ENCODE results near the gene FUZ. TPM values are rescaled to one million over a fixed set of nuclear protein-coding genes. Genes with fewer than 3 reads are reported as not detected.

The FUZ gene
- total RNA-seq, 3 donors from 2014 or later (not counting 1 experiment from before 2014, with no cell fraction given), result 17.7 to 33.1 (median 20.6) TPM

DNA sequence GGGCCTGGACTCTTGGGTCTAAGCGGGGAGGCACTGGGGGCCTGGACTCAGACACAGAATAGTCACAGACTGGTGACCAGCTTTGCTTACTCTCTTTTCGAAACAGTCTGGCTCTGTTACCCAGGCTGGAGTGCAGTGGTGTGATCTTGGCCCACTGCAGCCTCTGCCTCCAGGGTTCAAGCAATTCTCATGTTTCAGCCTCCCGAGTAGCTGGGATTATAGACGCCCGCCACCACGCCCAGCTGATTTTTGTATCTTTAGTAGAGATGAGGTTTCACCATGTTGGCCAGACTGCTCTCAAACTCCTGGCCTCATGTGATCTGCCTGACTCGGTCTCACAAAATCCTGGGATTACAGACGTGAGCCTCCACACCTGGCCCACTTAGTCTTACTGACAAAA lies 16.1 kb upstream of the FUZ start:
- Mint-ChIP-seq H3K27ac (no peak overlapping the region), H3K9me3 (no peaks in the 10 kb centered on the region), H3K4me1 (peaks cover 8 to 11% of the 10 kb centered on the region in 2 donors), H3K36me3 (no peaks in the 10 kb centered on the region), H3K27me3 (ENCODE audit: low read depth in 2 of 2) (no peaks in the 10 kb centered on the region), H3K4me3 (no peak overlapping the region)
- H3K36me3 ChIP-seq (ENCODE audit: control insufficient read depth, insufficient read depth, low read length), result peaks cover 31% of the 10 kb centered on the region
- no peaks in the 10 kb centered on the region for H3K27me3 ChIP-seq (ENCODE audit: control insufficient read depth, insufficient read depth, low read length)
- DNase-seq (no peak), ATAC-seq (no peak)
- H3K27ac ChIP-seq (ENCODE audit: low read length), result no peak overlapping the region
- WGBS (ENCODE audit: insufficient coverage), result 92% methylated on average over 8 of the region's 8 CpGs
- no peaks in the 10 kb centered on the region for H3K9me3 ChIP-seq (ENCODE audit: control insufficient read depth, insufficient read depth, low read length)
- no peaks in the 10 kb centered on the region for H3K4me1 ChIP-seq (ENCODE audit: control insufficient read depth, insufficient read depth, low read length)
- intact Hi-C loops (cut with micrococcal nuclease), result no loop called here
- TF ChIP-seq, protein P1, sequence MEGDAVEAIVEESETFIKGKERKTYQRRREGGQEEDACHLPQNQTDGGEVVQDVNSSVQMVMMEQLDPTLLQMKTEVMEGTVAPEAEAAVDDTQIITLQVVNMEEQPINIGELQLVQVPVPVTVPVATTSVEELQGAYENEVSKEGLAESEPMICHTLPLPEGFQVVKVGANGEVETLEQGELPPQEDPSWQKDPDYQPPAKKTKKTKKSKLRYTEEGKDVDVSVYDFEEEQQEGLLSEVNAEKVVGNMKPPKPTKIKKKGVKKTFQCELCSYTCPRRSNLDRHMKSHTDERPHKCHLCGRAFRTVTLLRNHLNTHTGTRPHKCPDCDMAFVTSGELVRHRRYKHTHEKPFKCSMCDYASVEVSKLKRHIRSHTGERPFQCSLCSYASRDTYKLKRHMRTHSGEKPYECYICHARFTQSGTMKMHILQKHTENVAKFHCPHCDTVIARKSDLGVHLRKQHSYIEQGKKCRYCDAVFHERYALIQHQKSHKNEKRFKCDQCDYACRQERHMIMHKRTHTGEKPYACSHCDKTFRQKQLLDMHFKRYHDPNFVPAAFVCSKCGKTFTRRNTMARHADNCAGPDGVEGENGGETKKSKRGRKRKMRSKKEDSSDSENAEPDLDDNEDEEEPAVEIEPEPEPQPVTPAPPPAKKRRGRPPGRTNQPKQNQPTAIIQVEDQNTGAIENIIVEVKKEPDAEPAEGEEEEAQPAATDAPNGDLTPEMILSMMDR (IDR thresholded peaks at IDR 0.05), result no peak
- H3K4me3 ChIP-seq (ENCODE audit: low read length), result no peak overlapping the region

DNA sequence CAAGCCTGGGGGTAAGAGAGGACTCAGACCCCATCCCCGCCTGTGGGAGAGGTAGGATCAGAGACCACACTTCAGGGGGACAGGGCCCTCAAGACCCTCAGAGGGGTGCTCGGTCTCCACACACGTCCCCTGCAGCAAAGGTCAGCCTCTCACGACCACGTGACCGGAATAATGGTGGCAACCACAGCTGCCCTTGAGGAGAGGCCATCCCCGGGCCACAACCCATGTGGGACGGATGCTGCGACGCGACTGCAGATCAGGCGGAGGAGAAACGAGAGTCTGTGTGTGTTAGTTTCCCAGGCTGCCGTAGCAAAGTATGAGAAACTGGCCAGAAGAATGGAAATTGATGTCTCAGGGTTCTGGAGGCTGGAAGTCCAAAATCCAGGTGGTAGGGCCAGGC lies 13.9 kb upstream of the FUZ start:
- no peaks in the 10 kb centered on the region for H3K9me3 ChIP-seq (ENCODE audit: control insufficient read depth, insufficient read depth, low read length)
- no peak for ATAC-seq
- H3K27me3 Mint-ChIP-seq (ENCODE audit: low read depth in 2 of 2), result no peaks in the 10 kb centered on the region

DNA sequence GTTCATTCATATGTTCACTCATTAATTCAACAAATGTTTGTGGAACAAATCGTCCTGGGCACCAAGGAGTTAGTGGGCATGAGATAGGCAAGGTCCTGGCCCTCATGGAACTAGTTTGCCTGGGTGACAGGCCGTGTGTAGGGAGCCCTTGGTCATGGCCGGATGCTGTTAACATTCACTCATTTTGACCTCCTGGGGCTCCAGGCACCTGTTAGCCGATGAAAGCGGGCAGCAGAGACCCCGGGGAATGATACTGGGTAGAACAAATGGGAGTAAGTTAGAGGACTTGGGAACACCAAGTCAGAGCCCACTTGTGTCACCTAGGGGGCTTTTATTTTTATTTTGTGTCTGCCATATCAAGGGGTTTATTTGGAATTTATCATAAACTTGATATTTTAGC lies 11.6 kb upstream of the FUZ start:
- Mint-ChIP-seq H3K9me3 (no peaks in the 10 kb centered on the region), H3K27me3 (ENCODE audit: low read depth in 2 of 2) (no peaks in the 10 kb centered on the region), H3K4me3 (no peak overlapping the region), H3K36me3 (no peaks in the 10 kb centered on the region), H3K4me1 (peaks cover 4 to 11% of the 10 kb centered on the region in 2 donors), H3K27ac (no peak overlapping the region)
- Histone ChIP-seq H3K36me3 (ENCODE audit: control insufficient read depth, insufficient read depth, low read length) (peaks cover 12% of the 10 kb centered on the region), H3K4me3 (ENCODE audit: low read length) (no peak overlapping the region), H3K27me3 (ENCODE audit: control insufficient read depth, insufficient read depth, low read length) (no peaks in the 10 kb centered on the region), H3K4me1 (ENCODE audit: control insufficient read depth, insufficient read depth, low read length) (peaks cover under 1% of the 10 kb centered on the region), H3K9me3 (ENCODE audit: control insufficient read depth, insufficient read depth, low read length) (no peaks in the 10 kb centered on the region), H3K27ac (ENCODE audit: low read length) (no peak overlapping the region)
- ATAC-seq (no peak), DNase-seq (no peak)
- WGBS (ENCODE audit: insufficient coverage), result 96% methylated on average over 6 of the region's 6 CpGs
- intact Hi-C loops (cut with micrococcal nuclease), result no loop called here
- TF ChIP-seq, protein P1 (IDR thresholded peaks at IDR 0.05), result no peak

More for the DNA sequence above, 13.9 kb upstream of the FUZ start:
- 96% methylated on average over 14 of the region's 14 CpGs for WGBS (ENCODE audit: insufficient coverage)
- Histone ChIP-seq H3K27me3 (ENCODE audit: control insufficient read depth, insufficient read depth, low read length) (no peaks in the 10 kb centered on the region), H3K36me3 (ENCODE audit: control insufficient read depth, insufficient read depth, low read length) (peaks cover 24% of the 10 kb centered on the region), H3K4me3 (ENCODE audit: low read length) (no peak overlapping the region), H3K27ac (ENCODE audit: low read length) (no peak overlapping the region), H3K4me1 (ENCODE audit: control insufficient read depth, insufficient read depth, low read length) (no peaks in the 10 kb centered on the region)
- Mint-ChIP-seq H3K36me3 (no peaks in the 10 kb centered on the region), H3K9me3 (no peaks in the 10 kb centered on the region), H3K4me1 (peaks cover 4 to 11% of the 10 kb centered on the region in 2 donors), H3K4me3 (no peak overlapping the region), H3K27ac (no peak overlapping the region)
- intact Hi-C loops (cut with micrococcal nuclease), result no loop called here
- DNase-seq, result no peak
- TF ChIP-seq, protein P1 (IDR thresholded peaks at IDR 0.05), result no peak

DNA sequence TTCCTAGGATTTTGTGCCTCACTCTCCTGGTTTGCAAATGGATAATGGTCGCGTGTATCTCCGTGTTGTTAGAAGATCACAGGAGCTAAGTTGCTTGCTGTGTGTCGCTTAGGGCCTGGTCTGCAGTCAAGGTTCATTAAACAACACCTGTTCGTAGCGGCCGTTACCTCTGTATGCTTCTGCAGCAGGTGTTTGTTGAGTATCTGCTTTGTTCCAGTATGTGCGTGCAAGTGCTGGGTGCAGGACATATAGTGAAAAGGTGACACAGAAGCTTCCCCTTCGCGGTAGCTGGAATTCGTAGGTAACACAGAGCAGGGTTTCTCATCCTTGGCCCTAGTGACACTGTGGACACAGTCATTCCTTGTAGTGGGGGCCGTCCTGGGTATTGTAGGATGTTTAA lies 10.4 kb upstream of the FUZ start:
- Mint-ChIP-seq H3K27me3 (ENCODE audit: low read depth in 2 of 2) (no peaks in the 10 kb centered on the region), H3K4me1 (peaks cover 14 to 22% of the 10 kb centered on the region in 2 donors), H3K9me3 (no peaks in the 10 kb centered on the region), H3K36me3 (no peaks in the 10 kb centered on the region), H3K27ac (no peak overlapping the region), H3K4me3 (no peak overlapping the region)
- TF ChIP-seq, protein P1 (IDR thresholded peaks at IDR 0.05), result no peak
- intact Hi-C loops (cut with micrococcal nuclease), result no loop called here
- H3K27me3 ChIP-seq (ENCODE audit: control insufficient read depth, insufficient read depth, low read length), result no peaks in the 10 kb centered on the region
- H3K27ac ChIP-seq (ENCODE audit: low read length), result no peak overlapping the region
- ATAC-seq (no peak), DNase-seq (no peak)
- H3K4me3 ChIP-seq (ENCODE audit: low read length), result no peak overlapping the region
- WGBS (ENCODE audit: insufficient coverage), result 89% methylated on average over 11 of the region's 12 CpGs
- H3K4me1 ChIP-seq (ENCODE audit: control insufficient read depth, insufficient read depth, low read length), result peaks cover 12% of the 10 kb centered on the region
- peaks cover 12% of the 10 kb centered on the region for H3K36me3 ChIP-seq (ENCODE audit: control insufficient read depth, insufficient read depth, low read length)
- no peaks in the 10 kb centered on the region for H3K9me3 ChIP-seq (ENCODE audit: control insufficient read depth, insufficient read depth, low read length)
